GM18526 (cell line): Measurements from ENCODE around the gene LRRC2.

ENCODE experiments used
- POLR2A ChIP-seq: IDR thresholded peaks from 3 replicates; pipeline ENCODE4 v1.6.1; 2011; ENCODE audit not compliant: insufficient read length; ENCODE audit errors: extremely low read depth

LRRC2 gene

DNA sequence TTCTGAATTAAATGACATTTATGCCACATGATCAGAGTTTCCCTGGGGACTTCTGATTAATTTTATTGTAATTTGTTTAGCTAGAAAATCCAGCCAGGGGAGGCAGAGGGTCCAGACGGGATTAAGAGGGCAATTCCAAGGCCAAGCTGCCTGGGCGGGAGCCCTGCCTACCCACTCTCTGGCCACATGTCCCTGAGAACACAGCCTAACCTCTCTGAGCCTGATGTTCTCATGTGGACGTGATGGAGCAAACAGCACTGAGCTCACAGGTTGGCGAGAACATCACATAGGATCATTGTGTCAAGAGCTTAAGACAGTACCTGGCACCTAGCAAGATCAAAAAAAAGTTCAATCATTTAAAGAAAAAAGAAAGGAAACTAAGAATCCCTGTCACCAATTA lies 1.0 kb downstream of the LRRC2 start:
- no peak for TF ChIP-seq POLR2A

DNA sequence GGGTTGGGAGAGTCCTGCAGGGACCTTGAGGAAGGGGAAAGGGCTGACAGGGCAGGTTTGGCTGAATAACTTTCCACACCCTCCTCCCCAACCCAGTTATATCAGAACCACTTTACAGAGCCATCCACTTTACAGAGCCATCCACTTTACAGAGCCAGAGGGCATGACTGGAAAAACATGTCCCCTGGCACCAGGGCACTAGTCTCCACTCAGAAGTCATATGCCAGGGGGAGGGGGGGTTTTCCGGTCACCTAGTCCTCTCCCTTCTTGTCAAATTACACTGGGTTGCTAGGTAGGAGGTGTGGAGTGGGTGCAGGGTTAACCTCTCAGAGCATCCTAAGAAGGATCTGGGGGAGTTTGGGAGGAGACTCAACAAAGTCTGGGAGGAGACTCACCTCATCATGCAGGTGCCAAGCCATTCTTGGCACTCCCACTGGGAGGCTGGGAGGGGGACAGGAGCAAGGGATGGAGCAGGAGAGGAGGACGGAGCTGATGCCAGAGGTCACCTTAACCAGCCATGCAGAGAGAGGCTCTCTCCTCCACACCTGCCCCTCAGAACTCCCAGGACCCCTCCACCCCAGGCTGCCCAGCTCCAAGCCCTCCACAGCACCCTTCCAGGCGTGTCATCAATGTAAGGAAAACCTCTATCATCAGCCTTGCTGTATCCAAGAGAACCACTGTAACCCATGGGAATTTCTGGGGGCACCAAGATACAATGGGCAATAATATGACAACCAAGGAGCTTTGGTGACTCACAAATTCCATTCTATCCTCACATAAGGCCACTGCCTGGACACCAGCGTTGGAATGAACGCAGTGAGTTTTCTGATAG lies 1.7 kb downstream of the LRRC2 start:
- TF ChIP-seq POLR2A = no peak

- TF ChIP-seq POLR2A = no peak
Observed at GRCh38 chr3:46561951-46562350, 4.2 kb downstream of the LRRC2 start.

DNA sequence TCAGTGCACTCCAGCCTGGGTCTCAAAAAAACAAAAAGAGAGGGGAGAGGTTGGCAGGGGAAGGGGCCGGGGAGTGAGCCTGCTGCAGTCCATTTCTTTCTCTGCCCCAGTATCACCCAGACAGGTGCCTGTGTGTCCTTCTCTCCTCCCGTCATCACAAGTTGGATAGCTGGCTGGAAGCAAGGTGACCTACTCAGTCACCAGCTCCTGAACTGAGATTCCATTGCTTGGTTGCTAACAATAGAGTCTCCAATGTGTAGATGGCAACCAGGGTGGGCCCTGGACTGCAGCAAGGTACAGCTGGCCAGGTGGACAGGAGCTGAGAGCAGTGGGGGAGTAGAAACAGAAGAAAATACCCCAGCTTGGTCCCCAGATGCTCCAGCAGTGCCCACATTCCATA lies 4.6 kb downstream of the LRRC2 start:
- no peak for TF ChIP-seq POLR2A

DNA sequence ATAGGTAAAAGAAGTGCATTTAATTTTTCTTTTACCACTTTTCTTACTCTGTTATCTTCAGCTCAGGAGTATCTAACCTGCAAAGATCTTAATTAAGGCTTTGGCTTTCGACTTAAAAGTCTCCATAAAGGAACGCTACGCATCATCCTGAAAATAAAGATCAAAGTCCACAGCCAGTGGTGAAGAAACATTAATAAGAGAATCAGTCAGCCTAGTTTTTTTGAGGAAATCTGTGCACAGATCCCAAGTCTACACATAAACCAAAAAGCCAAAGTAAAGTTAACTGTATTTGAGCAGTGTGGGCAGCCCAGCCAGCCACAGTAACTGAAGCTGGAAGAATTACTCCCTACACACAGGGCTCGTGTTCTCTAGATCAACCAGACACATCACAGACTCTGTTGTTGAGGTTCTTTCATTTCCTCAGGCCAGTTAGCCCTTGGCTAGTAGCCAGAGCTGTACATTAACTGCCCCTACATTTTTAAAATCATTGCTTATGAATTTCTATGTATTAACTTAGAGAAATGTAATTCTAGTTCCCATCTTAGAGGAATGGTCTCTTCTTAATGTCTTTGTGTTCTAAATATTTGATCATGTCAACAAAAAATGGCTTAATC lies 6.9 kb downstream of the LRRC2 start:
- no peak for TF ChIP-seq POLR2A

DNA sequence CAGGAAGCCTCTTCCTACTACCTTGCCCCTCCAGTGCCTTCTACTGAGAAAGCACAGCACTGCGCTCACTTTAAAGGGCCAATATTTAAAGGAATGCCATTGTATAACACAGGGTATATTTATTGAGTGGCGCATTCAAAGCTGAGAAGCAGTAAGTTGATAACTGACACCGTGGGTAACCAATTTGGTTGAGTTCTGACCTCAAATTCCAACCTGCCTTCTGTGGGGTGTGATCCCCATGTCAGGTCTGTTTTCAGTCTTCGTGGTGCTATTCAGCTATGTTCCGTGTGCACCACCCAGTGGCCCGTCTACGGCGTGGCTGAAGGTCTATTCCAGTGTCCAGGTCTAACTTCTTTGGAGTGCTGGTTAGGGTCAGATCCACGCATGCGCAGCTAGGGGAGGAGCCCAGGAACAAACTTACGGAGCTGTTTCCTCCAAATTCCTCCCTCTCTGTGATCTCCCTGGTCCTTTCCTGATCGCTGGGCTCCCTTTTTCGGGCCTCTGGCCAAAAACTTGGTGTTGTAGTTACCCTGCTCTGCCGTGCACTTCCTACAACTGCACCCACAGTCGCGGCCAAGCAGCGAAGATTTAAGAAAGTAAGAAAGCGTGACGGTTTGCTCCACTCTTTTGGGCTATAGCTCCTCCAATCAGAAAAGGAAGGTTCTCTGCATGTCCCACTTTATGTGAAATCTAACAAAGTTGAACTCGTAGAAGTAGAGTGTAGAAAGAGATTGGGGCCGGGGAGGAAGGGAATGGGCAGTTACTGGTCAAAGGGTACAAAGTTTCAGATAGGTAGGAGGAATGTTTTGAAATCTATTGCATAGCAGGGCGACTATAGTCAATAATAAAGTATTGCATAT lies 7.7 kb downstream of the LRRC2 start:
- TF ChIP-seq POLR2A = no peak

DNA sequence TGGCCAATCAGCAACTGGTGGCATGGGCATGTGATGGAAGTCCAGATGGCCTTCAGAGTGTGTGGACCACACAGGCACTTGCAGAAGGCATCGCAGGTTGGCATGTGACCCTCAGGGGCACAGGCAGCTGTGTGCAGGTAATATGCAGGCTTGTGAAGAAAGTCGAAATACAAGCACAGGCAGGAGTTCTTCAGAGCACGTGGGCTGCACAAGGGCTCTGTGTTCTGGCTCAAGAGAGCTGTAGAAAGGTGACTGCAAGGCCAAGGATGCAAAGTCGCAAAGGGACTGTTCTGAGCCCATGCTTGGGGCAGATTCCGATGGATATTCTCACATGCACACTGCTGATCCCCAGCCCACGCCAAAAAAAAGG lies 8.3 kb downstream of the LRRC2 start:
- no peak for TF ChIP-seq POLR2A

DNA sequence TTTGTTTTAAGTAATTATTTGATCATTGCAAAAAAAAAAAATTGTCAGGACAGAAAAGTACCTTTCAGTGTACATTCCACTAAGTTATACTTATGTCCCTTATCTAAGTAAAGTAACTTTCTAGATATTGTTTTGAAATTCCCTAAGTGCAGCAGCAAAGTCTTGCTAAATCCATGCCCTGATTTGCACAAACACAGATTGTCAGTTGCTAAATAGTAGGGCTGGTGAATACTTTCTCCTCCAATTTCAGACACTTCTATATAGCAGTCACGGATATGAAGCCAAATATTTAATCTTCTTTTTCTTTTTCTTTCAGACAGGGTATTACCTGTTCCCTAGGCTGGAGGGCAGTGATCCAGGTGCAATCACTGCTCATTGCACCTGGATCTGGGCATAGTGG lies 12.9 kb downstream of the LRRC2 start:
- no peak for TF ChIP-seq POLR2A

GRCh38 chr3:46552538-46552937 lies 13.6 kb downstream of the LRRC2 start:
- no peak for TF ChIP-seq POLR2A

DNA sequence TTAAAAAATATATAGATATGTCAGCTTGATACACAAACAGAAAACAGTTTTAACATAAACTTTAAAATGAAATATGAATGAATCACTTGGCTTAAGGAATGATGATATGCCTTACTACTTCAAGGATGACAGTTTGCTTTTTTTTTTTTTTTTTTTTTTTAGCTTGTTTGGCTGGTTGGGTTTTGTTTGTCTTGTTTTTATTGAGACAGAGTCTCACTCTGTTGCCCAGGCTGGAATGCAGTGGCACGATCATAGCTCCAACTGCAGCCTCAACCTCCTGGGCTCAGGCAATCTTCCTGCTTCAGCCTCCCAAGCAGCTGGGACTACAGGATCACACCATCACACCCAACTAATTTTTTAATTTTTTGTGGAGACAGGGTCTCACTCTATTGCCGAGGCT lies 14.5 kb downstream of the LRRC2 start:
- TF ChIP-seq POLR2A = no peak

DNA sequence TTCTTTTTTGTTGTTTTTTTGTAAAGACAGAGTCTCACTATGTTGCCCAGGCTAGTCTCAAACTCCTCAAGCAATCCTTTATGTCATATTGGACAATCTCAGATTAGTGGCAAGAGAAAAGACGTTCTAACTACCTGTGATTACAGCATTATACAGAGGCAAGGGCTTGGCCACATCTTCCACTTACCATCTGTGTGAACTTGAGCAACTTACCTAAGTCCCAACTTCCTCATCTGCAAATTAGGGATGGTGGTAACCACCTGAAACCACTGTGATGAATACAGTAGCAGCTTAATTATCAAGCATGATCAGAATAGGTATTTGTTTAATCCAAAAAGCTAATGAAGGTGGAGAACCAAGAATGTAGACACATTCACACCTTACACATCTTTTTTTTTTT lies 16.1 kb downstream of the LRRC2 start:
- TF ChIP-seq POLR2A = no peak

DNA sequence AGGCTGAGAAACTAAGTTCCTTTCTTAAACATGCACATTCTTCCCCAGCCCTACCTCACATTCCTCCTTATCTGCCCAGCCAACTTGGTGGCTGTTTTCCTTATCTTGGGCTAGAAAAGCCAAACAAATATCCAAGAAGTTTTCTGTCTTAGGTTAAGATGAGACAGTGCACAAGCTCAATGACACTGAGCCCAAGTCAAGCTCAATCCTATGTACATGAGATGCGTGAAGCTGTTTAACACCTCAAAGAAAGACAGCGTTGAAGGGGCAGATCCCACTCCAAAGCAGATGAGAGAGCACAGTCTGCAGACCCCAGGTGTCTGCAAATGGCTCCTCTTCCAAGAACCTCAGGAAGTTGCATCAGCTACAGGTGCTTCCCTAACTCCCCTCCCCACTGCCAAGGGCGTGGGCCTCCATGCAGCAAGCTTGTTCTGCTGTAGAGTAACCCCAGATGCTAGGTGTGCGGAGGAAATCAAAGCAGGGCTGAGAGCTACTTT lies 16.6 kb downstream of the LRRC2 start:
- TF ChIP-seq POLR2A = no peak

DNA sequence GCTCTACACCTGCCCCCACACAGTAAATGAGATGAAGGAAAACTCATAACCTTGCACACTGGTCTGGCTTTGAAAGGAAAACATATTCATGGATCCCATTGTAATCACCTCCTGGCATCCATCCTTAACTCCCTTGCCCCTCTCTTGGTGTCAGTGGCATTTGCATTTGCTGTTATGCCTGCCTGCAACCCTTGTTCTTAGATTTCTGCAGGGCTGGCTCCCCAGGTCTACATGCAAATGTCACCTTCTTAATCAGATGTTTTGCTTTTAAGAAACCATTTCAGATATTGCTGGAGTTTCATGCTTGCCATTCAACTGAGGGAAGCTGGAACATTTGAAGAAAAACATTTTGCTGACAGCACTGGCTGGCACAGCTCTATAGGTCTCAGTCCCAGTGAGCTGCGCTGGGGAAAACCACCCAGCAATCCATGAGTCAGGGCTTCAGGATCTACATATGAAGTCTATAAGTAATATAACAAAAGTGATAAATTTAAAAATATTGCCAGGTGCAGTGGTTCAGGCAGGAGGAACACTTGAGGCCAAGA lies 19.1 kb downstream of the LRRC2 start:
- TF ChIP-seq POLR2A = no peak

- no peak for TF ChIP-seq POLR2A
Observed at GRCh38 chr3:46545818-46546630, 20.1 kb downstream of the LRRC2 start.
